HG03108 (cell line): Measurements from ENCODE around the gene PVALEF.

Experiments
- ATAC-seq: cut with Tn5 transposase; IDR thresholded peaks from one replicate; pipeline ENCODE4 v1.9.1; 2021; ENCODE audit warnings: moderate library complexity; ENCODE audit not compliant: unreplicated experiment

The PVALEF gene

DNA sequence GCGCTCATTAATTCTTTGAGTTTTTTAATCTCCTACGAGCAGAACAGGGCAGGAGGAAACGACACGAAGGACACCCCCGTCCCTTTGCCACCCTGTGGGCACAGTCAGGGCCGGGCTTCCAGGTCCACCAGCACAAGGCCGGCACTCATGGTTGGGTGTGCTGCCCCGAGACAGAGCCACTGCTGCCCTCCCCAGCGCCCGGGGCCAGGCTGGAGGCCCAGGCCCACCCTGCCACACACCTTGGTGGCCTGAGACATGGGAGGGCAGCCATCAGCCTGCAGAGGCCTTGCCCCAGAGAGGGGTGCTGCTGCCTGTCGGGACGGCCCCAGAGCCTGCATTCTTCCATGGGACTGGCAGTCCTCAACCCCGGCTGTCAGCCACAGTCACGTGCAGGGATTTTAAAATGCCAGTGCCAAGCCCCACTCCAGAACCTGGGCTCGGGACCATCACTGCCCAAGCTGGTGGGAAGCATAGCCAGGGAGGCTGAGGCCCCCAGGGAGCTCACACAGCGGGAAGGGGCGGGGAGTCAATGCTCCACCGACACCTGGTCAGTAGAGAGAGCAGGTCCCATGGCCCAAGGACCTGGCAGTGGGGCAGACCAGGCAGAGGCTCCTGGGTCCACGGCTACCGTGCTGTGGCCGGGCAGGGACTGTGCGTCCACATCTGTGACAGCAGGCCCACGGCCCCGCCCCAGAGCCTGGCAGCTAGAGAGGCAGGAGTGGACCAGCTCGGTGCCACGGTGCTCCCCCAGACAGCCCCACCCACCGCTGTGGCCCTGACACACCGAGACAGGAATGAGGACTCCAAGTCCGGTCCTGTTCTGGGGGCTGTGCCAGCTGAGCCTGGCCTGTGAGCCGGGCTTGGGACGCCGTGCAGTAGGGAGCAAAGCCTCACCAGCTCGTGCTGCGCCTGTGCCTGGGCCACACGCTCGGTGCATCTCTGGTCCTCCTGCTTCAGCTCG, 29.9 kb downstream of the PVALEF start:
- ATAC-seq, result no peak

DNA sequence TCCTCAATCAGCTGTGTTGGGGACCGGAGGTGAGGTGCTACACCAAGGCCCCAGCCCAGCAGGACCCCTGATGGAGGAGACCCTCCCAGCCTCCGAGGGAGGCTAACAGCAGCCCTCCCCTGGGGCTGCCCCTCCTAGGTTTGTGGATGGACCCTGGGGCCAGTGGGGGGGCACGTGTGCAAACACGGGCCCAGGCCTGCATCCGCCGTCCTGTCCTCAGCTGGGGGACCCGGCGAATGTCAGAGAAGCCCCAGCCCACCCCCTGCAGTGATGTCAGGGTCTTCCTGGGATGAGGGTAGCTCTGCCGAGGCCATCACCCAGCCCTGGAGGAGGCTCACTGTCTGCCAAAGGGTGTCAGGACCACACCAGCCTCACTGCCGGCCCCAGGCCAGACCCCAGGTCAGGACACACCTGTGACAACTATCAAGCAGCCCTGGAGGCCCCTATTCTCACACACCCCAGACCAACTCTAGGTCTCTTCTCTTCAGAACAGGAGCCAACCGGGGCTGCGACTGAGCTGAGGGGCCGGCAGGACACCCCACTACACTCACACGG, 30.7 kb downstream of the PVALEF start:
- no peak for ATAC-seq

GRCh38 chr17:81196505-81197408, 31.4 kb downstream of the PVALEF start:
- no peak for ATAC-seq

DNA sequence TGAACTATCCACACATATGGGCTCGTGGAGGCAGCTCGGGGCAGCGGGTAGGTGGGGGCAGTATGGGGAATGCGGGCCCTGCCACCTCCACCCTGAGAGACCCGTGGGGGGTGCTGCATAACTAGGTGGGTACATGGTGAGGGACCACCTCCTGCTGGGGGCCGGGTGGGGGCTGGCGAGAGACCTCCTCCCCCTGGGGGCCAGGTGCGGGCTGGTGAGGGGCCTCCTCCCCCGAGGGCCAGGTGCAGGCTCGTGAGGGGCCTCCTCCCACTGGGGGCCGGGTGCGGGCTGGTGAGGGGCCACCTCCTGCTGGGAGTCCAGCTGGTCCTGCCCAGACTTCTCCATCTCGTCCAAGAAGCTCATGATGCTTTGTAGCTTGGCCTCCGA, 32.1 kb downstream of the PVALEF start:
- ATAC-seq, result no peak

- no peak for ATAC-seq
These were observed 32.7 kb downstream of the PVALEF start for GRCh38 chr17:81197831-81198490.

DNA sequence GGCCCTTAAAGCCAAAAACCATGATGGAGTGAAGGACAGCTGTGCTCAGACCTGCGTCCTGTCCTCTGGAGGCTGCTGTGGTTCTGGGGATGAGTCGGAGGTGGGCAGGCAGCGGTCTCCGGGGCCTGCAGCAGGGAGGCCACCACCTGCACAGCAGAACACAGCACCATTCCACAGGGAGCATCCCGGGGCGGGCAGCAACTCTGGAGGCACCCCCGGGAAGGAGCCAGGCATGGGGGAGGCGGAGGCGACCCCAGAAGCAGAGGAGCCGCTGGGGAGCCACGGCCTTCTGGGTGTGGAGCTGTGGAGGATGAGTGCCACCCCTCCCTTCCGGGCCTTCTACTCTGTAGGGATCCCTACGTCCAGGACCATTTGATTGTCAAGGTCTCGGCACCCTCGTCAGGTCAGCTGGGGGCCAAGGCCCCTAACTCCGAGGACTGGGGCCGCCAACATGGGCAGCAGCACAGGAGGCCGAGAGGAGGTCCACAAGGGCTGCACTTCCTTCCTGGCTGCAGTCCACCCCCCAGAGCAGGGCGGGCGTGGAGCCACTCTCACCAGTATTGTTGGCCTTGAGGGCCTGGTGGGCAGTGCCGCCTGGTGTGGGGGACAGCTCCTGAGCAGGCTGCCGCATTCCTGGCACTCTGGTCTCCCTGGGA, 33.6 kb downstream of the PVALEF start:
- ATAC-seq, result no peak

- ATAC-seq, result no peak
These were observed 34.1 kb downstream of the PVALEF start for GRCh38 chr17:81199482-81199830.

- no peak for ATAC-seq
These were observed 34.9 kb downstream of the PVALEF start for GRCh38 chr17:81200201-81200600.

DNA sequence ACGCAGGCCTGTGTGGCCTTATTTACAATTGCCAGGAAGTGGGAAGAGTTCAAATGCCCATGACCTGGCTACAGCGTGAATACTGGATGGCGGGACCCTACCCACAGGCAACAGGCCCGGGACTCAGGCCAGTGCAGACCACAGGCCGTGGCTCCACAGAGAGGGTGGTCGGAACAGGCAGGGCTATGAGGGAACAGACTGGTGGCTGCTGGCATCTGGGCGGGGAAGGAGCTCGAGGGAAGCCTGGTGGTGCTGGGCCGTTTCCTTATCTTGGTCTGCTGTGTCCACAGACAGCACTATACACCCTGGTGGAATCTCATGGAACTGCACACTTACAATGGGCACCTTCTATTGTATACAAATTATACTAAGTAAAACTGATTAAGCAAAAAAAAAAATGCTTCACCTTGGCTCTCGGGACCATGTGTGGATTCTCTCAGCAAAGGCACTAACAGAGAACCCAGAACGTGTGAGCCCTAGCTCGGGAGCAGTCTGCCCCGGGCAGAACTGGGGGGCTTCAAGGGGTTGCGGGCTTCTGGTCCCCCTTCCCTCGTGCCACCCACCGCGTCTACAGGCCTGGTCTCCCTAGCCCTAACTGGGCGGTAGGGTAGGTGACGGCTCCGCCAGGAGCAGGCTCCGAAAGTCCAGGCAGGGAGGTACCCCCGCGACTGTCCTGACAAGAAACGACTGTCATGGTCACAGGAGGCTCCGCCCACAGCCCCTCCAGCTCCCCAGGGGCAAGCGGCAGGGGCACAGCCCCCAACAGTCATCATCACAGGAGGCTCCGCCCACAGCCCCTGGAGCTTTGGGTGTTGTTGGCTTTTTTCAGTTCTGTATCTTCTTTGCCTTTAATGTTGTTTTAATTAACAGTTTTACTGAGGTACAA, 35.6 kb downstream of the PVALEF start:
- ATAC-seq, result no peak

DNA sequence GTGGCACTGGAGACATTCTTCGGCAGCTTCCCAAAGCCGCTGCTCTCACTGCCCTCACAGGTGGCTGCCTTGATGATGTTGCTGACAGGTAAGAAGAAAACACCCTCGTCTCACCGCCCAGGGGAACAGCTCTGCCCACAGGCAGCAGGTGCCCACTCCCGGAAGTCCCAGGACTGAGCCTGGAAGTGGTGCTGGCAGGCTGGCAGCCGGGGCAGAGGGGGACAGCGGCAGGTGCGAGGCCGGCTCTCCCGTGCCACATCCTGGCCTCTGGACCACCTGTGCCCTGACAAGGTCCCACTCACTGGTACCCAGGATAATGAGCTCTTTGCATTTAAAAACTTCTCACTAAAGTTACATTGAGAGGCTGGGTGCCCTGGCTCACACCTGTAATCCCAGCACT, 37.0 kb downstream of the PVALEF start:
- ATAC-seq, result no peak

- no peak for ATAC-seq
These were observed 37.8 kb downstream of the PVALEF start for GRCh38 chr17:81203136-81203535.

DNA sequence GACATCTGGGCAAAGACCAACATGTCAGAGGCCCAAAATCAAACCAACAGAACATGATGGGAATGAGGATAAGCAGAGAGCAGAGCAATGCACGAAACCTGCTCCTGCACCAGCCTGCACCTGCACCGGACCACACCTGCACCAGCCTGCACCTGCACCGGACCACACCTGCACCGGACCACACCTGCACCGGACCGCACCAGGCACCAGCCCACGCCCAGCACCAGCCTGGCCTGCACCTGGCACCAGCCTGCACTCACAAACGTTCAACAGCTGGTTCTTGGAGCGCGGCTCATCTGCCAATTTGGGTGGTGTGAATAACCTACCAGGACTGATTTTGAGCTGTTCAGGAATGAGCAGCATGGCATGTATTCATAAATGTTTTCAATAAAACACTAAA, 39.3 kb downstream of the PVALEF start:
- ATAC-seq, result no peak

GRCh38 chr17:81206166-81206565, 40.9 kb downstream of the PVALEF start:
- ATAC-seq, result no peak

DNA sequence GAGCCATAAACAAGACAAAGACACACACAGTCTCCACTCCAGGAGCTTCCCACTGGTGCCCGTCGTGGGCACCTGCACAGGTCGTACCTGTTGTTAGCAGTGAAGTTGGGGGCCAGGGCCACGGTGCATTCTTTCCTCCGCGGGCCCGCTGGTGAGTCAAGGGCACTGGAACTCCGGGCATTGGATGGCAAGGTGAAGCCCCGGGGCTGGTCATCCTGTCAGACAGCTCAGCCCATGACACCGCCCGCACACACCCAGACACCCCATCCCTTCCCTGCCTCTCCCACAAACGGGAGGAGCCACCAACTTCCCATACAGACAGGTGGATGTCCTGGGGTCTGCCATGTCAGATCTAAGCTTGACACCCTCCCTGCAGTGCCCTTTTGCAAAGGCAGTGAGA, 41.4 kb downstream of the PVALEF start:
- ATAC-seq, result no peak

GRCh38 chr17:81207610-81208581, 42.6 kb downstream of the PVALEF start:
- no peak for ATAC-seq

- no peak for ATAC-seq
These were observed 43.3 kb downstream of the PVALEF start for GRCh38 chr17:81208651-81209050.

- no peak for ATAC-seq
These were observed 43.8 kb downstream of the PVALEF start for GRCh38 chr17:81209141-81209540.

GRCh38 chr17:81210466-81210865, 45.2 kb downstream of the PVALEF start:
- no peak for ATAC-seq
